ENCODE data around the gene XKR8.
"Not testable (repeated sequence)": the region's sequence is repeated elsewhere in the genome, so short reads cannot be mapped to it uniquely, and the experiment has no call there.

Gene XKR8

GRCh38 chr1:27993241-27993640 is 33.5 kb downstream of the XKR8 start:
- FAIRE-seq, result no peak

- FAIRE-seq, result no peak
Measured at GRCh38 chr1:27994060-27994459, 34.3 kb downstream of the XKR8 start.

DNA sequence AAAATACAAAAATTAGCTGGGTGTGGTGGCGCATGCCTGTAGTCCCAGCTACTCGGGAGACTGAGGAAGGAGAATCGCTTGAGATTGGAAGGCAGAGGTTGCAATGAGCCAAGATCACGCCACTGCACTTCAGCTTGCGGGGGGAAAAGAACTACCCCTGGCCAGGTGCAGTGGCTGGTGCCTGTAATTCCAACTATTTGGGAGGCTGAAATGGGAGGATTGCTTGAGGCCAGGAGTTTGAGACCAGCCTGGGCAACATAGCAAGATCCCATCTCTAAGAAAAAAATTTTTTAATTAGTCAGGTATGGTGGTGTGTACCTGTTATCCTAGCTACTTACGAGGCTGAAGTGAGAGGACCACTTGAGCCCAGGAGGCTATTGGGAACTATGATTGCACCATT is 34.8 kb downstream of the XKR8 start:
- not testable (repeated sequence) for FAIRE-seq

DNA sequence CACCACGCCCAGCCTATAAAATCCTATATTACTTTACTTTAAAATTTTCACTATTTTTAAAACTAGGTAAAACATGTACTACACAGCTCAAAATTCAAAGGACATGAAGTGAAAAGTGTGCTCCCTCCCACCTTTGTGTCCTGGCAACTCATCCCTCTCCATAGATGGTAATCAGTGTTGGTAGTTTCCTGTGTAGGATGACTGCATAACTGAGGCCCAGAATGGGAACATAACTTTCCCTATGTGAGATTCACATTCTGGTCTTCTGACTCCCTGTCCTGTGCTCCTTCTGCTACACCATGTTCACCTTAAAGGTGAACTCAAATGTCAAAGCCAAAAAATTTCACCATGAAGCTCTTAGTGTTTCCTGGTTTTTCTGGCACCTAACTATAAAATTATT is 39.3 kb downstream of the XKR8 start:
- FAIRE-seq, result no peak

DNA sequence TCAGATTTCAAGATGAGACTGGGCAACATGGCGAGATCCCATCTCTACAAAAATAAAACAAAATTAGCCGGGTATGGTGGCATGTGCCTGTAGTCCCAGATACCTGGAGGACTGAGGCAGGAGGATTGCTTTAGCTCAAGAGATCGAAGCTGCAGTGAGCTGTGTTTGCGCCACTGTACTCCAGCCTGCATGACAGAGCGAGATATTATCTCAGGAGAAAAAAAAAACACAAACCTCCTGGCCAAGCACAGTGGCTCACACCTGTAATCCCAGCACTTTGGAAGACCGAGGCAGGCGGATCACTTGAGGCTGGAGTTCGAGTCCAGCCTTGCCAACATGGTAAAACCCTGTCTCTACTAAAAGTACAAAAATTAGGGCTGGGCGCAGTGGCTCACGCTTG is 42.8 kb downstream of the XKR8 start:
- no peak for FAIRE-seq

DNA sequence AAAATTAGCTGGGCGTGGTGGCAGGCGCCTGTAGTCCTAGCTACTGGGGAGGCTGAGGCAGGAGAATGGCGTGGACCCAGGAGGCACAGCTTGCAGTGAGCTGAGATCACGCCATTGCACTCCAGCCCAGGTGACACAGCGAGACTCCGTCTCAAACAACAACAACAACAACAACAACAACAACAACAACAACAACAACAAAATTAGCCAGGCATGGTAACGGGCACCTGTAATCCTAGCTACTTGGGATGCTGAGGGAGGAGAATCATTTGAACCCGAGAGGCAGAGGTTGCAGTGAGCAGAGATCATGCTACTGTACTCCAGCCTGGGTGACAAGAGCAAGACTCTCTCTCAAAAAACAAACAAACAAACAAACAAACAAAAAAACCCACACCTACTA is 43.3 kb downstream of the XKR8 start:
- FAIRE-seq, result not testable (repeated sequence)

GRCh38 chr1:28010969-28011368 is 51.2 kb downstream of the XKR8 start:
- no peak for FAIRE-seq
